ENCODE data around the gene EPHA5. TPM values are rescaled to one million over a fixed set of nuclear protein-coding genes. Genes with fewer than 3 reads are reported as not detected.

The EPHA5 gene
- total RNA-seq, 1 donor from 2014 or later: 1.2 TPM

- H3K79me2 ChIP-seq (ENCODE audit: insufficient read depth, low read length): no peaks in the 10 kb centered on the region
- no peaks in the 10 kb centered on the region for H3K9me3 Mint-ChIP-seq (ENCODE audit: unreplicated experiment)
- no peaks in the 10 kb centered on the region for H3K9me3 ChIP-seq (ENCODE audit: insufficient read depth, low read depth, low read length)
- no peak overlapping the region for H2AFZ ChIP-seq (ENCODE audit: low read depth, low read length)
- TF ChIP-seq EZH2 (IDR thresholded peaks at IDR 0.05; ENCODE audit: insufficient read depth, low read length) (no peak), CTCF (IDR thresholded peaks at IDR 0.05; ENCODE audit: insufficient read depth, low read depth, low read length) (no peak)
- no peaks in the 10 kb centered on the region for H4K20me1 ChIP-seq (ENCODE audit: insufficient read depth, low read length)
- DNase-seq (ENCODE audit: low read depth) (no peak), FAIRE-seq (no peak)
- H3K4me3 Mint-ChIP-seq (ENCODE audit: unreplicated experiment): no peak overlapping the region
- no peaks in the 10 kb centered on the region for H3K36me3 Mint-ChIP-seq (ENCODE audit: low read depth, unreplicated experiment)
- no peaks in the 10 kb centered on the region for H3K36me3 ChIP-seq (ENCODE audit: insufficient read depth, low read length)
- H3K4me1 ChIP-seq (ENCODE audit: insufficient read depth, low read length): no peaks in the 10 kb centered on the region
- no peak overlapping the region for H3K4me2 ChIP-seq (ENCODE audit: low read length)
- no peak overlapping the region for H3K4me3 ChIP-seq (ENCODE audit: insufficient read depth, low read depth, low read length)
- no peak overlapping the region for H3K9ac ChIP-seq (ENCODE audit: low read length)
- no peak overlapping the region for H3K27ac ChIP-seq (ENCODE audit: low read depth, low read length)
- no peaks in the 10 kb centered on the region for H3K27me3 ChIP-seq (ENCODE audit: insufficient read depth, low read length)
- H3K27ac Mint-ChIP-seq (ENCODE audit: unreplicated experiment): no peak overlapping the region
- no peaks in the 10 kb centered on the region for H3K27me3 Mint-ChIP-seq (ENCODE audit: low read depth, unreplicated experiment)
- no peaks in the 10 kb centered on the region for H3K4me1 Mint-ChIP-seq (ENCODE audit: low read depth, unreplicated experiment)
Measured at GRCh38 chr4:65296246-65296645, 374.0 kb downstream of the EPHA5 start.

GRCh38 chr4:65287071-65287470 is 383.2 kb downstream of the EPHA5 start:
- Histone ChIP-seq H3K4me2 (ENCODE audit: low read length) (no peak overlapping the region), H3K4me1 (ENCODE audit: insufficient read depth, low read length) (no peaks in the 10 kb centered on the region), H3K4me3 (ENCODE audit: insufficient read depth, low read depth, low read length) (no peak overlapping the region), H3K36me3 (ENCODE audit: insufficient read depth, low read length) (no peaks in the 10 kb centered on the region), H3K27me3 (ENCODE audit: insufficient read depth, low read length) (no peaks in the 10 kb centered on the region), H4K20me1 (ENCODE audit: insufficient read depth, low read length) (no peaks in the 10 kb centered on the region), H3K27ac (ENCODE audit: low read depth, low read length) (no peak overlapping the region), H3K79me2 (ENCODE audit: insufficient read depth, low read length) (no peaks in the 10 kb centered on the region), H3K9ac (ENCODE audit: low read length) (no peak overlapping the region), H2AFZ (ENCODE audit: low read depth, low read length) (no peak overlapping the region), H3K9me3 (ENCODE audit: insufficient read depth, low read depth, low read length) (peaks cover 4% of the 10 kb centered on the region)
- TF ChIP-seq CTCF (IDR thresholded peaks at IDR 0.05; ENCODE audit: insufficient read depth, low read depth, low read length) (no peak), EZH2 (IDR thresholded peaks at IDR 0.05; ENCODE audit: insufficient read depth, low read length) (no peak)
- Mint-ChIP-seq H3K36me3 (ENCODE audit: low read depth, unreplicated experiment) (no peaks in the 10 kb centered on the region), H3K27me3 (ENCODE audit: low read depth, unreplicated experiment) (no peaks in the 10 kb centered on the region), H3K27ac (ENCODE audit: unreplicated experiment) (no peak overlapping the region), H3K4me1 (ENCODE audit: low read depth, unreplicated experiment) (no peaks in the 10 kb centered on the region), H3K4me3 (ENCODE audit: unreplicated experiment) (no peak overlapping the region), H3K9me3 (ENCODE audit: unreplicated experiment) (peaks cover 3% of the 10 kb centered on the region)
- no peak for DNase-seq (ENCODE audit: low read depth)
- FAIRE-seq: no peak

All from astrocyte (in vitro differentiated cells and primary cell).